Activated CD4-positive, alpha-beta T cell treated with anti-CD3 and anti-CD28 coated beads, Interleukin-2, amount 50 U/mL, for 1 hour (primary cell): ENCODE results near the gene CDK8.
A peak's percentile ranks its signal among the peaks of the same experiment; 100 is the strongest.
"Not testable (repeated sequence)": the region's sequence is repeated elsewhere in the genome, so short reads cannot be mapped to it uniquely, and the experiment has no call there.

Experiments
- DNase-seq: peaks from one replicate; pipeline ENCODE4 v3.0.0-alpha.2; 2020

The CDK8 gene

DNA sequence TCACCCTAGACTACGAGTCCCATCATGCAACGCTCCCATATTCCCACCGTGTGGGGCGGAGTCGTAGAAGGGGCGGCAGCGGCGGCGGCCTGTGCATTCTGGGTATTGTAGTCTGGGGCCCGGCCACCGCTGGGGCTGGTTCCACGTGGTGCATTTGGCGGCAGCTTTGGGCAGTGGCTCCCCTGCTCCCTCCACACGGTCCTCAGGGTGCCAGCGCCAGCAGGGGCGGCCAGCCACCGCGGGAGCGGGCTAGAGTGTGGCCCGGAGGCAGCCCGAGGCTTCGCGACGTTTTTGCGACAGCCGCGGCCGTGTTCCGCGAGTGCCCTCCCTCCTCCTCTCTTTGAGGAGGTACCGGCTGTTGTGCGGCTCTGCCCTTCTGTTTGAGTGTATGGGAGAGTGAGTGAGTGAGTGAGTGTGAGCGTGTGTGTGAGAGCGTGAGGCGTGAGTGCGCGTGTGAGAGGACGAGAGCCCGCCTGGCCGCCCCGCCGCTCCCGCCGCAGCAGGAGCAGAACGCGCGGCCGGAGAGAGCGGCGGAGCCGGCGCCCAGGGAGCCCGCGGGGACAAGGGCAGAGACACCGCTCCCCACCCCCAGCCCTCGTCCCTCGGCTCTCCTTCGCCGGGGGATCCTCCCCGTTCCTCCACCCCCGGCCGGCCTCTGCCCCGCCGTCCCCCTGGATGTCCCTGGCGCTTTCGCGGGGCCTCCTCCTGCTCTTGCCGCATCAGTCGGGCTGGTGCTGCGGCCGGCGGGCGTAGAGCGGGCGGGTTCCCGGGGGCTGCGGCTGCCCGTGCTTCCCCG lies at the start of gene CDK8:
TSS of gene CDK8 (plus strand) at position 343 of the 796 bp plus-strand sequence. CDS start 513 bp downstream, outside the sequence.
- peak; percentile 87 for DNase-seq

DNA sequence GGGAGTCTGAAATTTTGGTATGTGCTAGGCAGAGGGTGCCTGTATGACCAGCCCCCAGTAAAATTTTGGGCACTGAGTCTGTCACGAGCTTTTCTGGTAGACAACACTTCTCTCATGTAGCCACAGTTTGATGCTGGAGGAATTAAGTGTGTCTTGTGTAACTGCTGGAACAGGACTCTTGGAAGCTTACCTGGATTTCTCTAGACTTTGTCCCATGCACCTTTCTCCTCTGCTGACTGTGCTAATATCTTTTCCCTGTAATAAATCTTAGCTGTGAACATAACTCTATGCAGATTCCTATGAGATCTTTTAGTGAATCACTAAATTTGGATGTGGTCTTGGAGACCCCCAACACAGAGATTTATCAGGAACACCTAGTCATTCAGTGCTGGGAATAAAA lies 45.6 kb upstream of the CDK8 start:
- no peak for DNase-seq

DNA sequence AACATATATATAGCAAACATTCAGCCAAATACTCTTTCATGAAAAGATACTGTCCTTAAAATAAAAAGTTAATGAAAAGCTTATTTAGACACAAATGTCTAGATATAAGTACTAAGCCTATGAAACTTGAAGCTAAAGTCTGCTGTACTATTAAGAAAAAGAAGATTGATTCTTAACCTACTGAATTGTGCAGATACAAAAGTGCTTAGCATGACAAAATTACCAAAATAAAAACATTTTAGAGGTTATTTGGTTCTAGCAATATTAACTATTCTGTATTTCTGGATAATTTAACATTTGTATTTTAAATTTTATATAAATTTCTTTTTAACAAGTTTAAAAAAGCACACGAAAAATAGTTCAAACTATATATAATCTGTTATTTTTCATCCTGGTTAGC lies 40.6 kb upstream of the CDK8 start:
- no peak for DNase-seq

DNA sequence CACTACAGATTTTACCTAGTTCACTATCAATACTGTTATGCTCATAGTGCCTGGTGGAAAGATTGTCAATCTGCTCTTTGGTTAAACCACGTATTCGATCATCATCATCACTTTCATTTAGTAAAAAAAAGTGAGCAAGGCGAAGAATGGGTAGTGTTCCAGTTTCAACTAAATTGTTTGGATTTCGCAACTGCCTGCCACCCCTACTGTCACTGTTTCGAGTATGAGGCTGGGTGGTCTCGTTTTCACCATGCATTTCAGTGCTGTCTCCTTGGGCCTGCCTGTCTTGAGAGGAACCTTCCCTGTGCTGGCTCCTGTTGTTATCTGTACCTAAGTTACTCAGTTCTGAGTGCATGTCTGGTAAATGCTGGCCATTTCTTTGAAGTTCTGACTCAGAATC lies 39.9 kb upstream of the CDK8 start:
- DNase-seq: no peak

DNA sequence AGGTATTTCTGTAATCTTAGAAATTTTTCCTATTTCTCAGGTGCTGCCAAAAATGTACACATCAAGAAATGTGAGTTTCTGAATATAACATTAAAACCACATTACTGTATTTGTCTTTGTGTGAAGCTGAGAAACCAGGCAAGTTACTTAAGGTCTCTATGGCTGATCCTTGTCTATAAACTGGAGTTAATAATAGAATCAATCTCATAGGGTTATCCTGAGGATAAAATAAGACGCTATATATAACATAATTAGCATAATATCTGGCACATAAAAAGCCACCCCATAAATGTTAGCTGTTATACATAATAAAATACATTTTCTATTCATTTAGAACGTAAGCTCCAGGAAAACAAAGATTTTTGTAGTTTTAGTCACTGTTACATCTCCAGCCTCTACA lies 37.9 kb upstream of the CDK8 start:
- no peak for DNase-seq

DNA sequence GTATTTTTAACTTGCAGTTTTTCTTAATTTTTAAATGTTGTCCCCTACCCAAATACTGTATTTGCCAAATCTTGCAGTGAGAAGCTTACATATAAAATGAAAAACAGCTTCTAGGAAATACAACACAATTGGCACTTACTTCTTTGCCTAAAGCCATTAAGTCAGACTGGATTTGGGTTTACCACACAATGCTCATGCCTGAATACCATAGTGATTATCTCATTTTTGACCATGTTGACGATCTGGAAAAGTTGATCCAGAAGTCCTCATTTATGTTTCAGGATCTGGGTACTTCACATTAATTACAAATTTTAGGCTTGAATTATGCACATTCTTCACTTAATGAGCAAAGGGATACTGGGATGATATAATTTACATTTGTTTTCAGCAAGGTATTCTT lies 34.2 kb upstream of the CDK8 start:
- DNase-seq: no peak

DNA sequence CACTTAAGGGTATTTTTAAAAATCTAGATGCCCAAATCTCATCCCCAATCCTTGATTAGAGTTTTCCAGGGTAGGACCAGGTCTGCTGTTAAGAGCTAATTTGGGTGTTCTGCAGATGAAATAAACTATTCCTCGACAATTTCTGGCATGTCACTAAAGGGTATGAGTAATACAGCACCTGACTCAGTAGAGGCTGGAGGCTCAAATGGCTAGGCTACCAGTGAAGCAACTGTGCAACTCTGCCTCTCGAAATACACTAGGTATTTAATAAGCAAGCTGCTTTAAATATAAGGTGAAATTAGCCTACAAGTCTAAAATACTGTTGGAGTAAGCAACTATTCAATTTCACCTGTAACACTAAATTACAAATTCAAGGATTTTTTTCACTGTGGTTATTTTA lies 33.4 kb upstream of the CDK8 start:
- no peak for DNase-seq

DNA sequence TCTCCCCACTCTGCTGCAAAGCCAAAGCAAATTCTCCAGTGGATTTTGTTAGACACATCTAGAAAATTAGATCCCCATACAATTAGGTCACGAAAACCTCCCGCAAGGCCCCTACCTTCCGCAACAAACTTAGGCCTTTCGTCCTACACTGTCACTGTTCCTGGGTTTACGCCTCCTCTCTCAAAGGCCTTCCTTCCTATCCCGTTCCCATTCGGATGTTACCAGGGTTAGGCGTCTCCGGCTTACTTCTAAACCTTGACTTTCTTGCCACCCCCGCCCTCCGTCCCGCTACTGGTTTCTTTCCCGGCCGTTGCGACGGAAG lies 32.6 kb upstream of the CDK8 start:
- DNase-seq: no peak

DNA sequence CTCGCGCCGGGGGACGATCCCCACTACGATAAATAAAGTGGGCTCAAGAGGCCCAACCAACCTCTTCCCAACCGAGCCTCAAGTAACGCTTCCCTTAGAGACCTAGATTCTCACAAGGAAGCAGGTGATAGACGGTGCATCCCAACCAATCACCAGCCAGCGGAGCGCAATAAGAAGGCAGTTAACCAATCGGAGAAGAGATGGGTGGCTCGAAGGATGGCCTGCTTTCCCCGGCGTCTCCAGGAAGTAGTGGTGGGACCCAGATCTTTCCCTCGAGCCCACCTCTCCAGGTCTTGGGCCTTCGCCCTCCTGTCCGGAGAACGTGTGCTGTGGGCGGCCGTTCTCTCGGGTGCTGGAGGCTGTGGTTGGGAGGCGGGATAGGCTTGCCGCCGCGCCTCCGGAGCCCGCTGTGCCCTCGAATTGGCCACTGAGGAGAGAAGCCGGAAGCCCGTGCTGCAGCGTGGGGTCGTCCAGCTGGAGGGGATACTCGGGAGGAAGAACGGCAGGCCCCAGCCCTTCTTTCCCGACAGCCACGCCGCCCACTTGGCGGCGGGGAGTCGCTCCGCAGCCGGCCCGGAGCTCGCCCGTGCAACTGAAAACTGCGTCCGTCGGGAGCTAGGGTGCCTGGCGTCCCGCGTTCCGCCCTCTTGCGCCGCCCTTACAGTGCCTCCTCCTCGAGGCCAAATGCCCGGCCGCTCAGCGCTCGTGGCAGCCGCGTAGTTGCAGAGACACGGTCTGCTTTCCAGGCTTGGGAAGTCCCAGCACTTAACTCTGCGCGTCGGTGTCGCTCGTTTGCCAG lies 32.0 kb upstream of the CDK8 start, which contains the start of gene RNF6:
TSS of gene RNF6 (minus strand) at position 594 of the 799 bp plus-strand sequence. CDS start 2,665 bp downstream, outside the sequence.
- DNase-seq: peak; percentile 78

DNA sequence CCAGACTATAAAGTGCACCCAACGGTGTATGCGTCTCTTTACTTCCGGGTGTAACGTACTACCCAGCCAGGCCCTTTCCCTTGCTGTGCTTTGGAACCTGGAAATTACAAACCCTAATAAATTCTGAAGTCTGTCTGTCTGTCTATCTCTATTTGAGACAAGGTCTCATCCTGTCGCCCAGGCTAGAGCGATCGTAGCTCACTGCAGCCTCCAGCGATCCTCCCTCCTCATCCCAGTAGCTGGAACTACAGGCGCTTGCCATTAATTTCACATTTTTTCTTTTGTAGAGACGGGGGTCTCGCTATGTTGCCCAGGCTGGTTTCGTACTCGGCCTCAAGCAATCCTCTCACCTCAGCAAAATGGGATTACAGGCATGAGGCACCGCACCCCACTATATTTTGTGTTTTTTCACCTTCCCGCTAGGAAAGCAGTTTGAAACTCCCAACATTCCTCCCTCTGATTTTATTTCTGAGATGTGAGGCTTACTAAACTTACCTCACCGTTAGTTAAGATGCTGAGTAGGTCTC lies 31.3 kb upstream of the CDK8 start:
- no peak for DNase-seq

DNA sequence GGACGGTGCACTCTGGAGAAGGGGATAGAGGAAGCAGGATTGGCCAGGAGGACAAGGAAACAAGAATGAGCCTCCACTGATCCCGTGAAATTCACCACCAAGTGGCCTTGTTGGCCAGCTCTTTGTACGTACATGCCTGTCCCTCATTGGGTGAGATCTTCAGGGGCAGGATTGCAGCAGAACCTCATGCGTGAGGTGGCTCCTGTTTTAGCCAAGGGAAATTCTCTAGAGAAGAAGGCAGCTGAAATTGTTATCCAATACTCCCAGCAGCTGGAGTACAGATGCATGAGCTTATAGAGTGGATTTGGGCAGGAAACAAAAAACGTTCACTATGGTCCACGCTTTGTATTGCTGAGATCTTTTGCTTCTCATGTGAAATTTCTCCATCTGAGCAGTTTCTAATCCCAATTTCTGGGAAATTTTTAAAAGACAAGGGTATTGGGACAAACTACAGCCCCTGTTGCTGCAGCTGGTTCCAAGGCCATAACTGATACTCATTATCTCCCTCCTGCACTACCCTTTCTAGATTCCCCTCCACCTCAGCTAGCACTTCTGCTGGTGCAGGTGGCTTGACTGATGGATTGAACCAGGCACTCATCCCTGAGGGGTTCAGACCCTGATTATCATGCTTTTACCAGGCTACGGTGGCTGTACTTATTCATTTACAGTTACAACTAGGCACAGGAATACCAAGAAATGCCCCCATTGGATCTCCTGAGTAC lies 27.9 kb upstream of the CDK8 start:
- no peak for DNase-seq

DNA sequence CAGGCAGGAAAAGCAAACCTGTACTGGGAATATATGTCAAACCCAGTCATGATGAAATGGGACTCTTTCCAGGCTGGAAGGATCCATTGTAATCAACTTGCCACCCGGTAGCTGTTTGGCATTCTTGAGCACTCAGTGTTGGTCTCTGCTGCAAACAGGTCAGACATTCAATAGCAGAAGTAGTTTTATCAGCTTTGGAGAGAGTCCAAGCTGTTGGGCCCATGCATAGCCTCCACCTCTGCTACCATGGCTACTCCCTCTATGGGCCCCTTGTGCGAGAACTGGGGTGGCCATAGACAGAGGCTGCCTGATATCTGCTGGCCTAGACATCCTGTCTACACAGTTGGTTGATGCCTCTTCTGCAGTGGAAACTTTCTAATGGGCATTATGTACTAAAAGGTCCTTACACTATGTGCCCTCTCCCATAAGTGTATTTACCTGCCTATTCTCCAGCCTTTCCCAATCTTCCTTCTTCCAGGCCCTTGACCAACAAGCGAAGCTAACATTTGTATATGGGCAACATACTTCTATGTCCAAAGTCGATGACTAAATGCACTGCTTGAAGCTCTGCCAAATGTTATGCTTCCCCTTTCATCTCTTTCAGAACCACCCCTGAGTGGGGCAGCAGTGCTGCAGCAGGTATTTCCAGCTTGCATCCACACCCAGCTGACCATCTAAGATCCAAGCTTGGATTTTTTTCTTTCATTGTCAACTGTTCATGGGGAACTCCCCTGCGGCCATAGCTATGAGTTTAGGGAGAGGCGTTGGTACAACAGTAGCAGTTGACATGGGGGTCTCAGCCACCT lies 26.6 kb upstream of the CDK8 start:
- DNase-seq: no peak

DNA sequence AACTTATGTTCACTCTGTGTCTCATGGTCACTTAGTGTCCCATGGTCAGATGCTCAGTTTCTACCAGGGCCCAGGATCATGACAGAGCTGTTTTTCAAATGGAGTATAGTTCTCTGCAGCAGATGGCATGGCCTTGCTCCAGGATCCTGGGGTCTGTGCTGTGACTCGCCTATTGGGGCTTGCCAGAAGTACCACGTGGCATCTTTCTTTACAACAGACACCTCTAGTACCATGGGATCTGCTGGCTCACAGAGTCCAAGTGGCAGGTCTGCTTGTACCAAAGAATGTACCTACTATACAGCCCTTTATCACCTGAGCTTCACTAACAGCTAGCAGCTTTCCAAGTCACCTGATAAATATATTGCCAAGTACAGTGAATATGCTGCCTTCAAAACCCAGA lies 25.8 kb upstream of the CDK8 start:
- DNase-seq: no peak

DNA sequence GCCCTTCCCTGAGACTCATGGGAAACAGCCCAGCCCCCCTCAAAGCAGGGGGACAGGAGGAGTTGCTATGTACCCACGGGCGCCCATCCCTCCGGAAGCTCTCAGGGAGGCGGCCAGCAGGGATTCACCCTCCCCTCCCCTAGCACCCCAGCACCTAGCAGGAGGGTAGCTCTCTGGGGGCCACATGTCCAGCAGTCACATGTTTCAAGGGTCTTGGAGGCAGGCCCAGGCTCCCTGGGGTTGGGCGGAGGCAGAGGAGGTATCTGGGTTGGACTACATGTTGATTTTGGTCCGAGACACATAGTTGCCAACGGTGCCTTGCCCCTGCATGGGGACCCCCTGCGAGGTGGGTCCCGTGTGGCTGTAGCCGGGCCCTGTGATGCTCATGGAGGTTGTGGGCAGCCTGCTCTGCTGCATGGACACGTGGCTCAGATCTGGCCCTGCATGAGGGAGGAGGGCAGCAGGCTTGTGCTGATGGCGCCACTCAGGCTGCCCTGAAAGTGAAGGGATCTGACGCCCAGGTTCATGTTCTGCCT lies 24.8 kb upstream of the CDK8 start:
- no peak for DNase-seq

DNA sequence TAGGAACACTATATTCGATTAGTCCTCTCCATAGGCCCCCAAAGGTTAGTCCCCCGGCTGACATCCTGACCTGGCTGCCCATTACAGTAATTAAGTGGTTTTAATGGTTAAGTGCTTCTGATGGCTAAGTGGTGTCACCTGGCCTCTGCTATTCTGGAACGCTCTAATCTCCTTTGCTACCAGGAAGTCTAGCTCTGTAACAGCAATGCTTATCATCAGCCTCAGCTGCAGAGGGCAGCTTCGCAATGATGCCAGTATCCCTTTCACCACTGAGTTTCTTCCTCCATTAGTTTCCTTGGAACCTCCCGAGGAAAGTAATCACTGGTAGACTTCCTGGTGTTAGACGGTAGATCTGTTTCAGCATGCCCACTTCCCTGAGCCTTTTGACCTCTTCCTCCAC lies 23.2 kb upstream of the CDK8 start:
- DNase-seq: no peak

DNA sequence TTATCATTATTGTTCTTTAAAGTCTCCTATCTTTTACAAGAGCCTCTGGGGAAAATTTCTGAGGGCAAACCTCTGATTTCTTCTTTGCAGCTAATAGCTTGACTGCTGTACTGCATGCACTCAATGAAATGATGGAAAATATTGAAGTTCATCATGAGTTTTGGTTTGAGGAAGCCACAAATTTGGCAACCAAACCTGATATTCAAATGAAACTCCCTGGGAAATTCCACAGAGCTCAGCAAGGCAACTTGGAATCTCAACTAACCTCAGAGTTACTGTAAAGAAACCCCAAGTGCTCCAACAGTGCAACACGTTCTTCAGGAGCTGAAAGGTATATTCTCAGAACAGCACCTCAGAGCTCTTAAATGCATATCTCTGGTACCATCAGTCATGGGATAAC lies 17.6 kb upstream of the CDK8 start:
- DNase-seq: no peak

DNA sequence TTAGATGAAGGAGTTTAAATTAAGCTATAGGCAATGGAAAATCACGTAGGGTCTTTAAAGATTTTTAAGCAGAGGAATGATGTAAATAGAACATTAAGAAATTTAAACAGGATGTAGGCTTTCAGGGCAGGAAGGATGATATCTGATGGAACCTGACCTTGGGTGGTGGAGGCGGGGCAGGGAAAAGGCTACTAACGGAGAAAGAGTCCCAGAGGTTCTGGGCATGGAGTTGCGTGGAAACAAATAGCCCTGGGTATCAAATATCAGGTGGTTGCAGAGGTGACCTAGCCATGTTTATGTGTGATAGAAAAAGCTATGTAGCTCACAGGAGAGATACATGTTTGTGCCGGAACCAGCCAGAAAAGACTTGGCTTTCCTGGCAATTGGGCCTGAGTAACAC lies 7.8 kb upstream of the CDK8 start:
- no peak for DNase-seq

DNA sequence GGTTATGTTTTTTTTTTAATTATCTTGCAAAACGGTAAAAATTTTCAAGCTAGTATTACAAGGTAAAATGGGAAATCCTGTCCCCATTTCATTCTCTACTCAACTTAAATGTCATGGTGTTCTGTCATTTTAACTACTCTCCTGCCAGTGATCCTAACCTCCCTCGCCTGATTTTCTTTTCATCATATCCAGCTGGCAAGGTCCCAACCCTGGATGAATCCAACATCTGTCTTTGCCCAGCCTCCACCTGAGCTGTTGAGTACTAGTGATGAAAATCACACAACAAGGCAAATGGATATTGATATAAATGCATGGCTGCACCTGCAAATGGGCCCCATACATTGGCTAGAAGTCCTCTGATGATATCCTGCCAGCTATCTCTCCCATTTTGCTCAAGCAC lies 6.9 kb upstream of the CDK8 start:
- DNase-seq: no peak

DNA sequence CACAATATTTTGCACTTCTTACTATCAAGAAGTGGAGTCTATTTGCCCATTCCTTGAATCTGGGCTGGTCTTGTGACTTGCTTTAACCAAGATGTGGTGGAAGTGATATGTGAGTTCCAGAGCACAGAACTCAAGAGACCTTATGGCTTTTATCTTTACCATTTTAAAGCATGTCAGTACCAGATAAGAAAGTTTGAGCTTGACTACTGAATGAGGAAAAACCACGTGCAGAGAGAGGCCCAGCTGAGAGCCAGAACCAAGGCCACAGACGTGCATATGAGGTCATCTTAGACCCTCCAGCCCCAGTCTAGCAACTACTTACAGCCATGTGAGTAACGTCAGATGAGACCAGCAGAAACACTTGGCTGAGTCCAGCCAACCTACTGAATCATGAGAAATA lies 6.3 kb upstream of the CDK8 start:
- no peak for DNase-seq

DNA sequence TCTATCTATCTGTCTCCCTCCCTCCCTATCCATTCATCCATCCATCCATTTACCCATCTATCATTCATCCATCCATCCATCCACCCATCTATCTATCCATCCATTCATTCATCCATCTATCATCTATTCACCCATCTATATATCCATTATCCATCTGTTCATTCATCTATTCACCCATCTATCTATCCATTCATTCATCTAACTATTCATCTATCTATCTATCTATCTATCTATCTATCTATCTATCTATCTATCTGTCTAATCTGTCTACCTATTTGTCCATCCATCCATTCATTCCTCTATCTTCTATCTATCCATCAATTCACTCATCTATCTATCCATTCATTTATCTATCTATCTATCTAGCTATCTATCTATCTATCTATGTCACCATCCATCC lies 4.4 kb upstream of the CDK8 start:
- DNase-seq: no peak

DNA sequence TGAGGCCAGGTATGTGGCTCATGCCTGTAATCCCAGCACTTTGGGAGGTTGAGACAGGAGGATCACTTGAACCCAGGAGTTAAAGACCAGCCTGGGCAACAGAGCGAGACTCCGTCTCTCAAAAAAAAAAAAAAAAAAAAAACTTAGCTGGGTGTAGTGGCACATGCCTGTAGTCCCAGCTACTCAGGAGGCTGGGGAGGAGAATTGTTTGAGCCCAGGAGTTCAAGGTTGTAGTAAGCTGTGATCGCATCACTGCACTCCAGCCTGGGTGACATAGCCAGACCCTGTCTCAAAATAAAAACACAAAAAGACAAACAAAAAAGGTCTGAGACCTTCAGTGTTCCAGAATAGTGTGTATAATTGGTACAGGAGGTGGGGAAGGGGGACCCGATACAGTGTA lies 1.9 kb upstream of the CDK8 start:
- DNase-seq: not testable (repeated sequence)

DNA sequence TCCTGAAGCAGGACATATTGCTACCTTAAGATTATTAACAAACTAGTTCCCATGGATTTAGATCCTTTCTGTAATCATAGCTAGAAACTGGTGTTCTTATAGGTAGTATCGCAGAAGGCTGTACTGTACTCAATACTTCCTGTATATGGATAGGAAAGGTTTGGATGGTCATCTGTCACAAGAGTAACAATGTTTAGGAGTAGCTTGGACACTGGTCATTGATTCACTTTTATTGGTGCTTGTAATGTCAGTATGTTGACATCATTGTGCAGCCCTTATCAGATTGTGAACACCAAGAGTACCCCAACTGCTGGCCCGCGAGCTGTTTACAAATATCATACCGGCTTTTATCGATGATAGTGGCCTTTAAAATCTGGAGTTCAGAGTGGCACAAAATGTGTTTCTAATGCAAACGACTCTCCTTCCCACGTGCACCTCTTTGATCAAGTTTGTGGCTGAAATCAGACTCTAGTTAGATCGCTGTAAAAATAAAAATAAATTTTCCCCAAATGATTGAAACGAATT lies 605 bp upstream of the CDK8 start:
- DNase-seq: no peak
